ENCODE data around the gene TNFAIP2.

TNFAIP2 gene

GRCh38 chr14:103101963-103102688, 21.1 kb upstream of the TNFAIP2 start:
- Histone ChIP-seq H3K9me3 (ENCODE audit: control insufficient read depth, low read length) (no peaks in the 10 kb centered on the region), H3K4me3 (ENCODE audit: insufficient read depth, low read depth, low read length) (no peak overlapping the region), H3K27me3 (ENCODE audit: control insufficient read depth, insufficient read depth, low read length, poor library complexity, severe bottlenecking) (peaks cover 45% of the 10 kb centered on the region), H3K36me3 (ENCODE audit: control insufficient read depth, insufficient read depth, low read length) (no peaks in the 10 kb centered on the region), H3K27ac (ENCODE audit: insufficient read depth, low read depth, low read length, poor library complexity, severe bottlenecking) (no peak overlapping the region), H3K4me1 (ENCODE audit: control insufficient read depth, insufficient read depth, low read length) (peaks cover 28% of the 10 kb centered on the region)
- 92 to 93% methylated on average over 85 of the region's 85 CpGs for WGBS, 2 experiments

- Histone ChIP-seq H3K9me3 (ENCODE audit: control insufficient read depth, low read length) (no peaks in the 10 kb centered on the region), H3K4me3 (ENCODE audit: insufficient read depth, low read depth, low read length) (no peak overlapping the region), H3K27ac (ENCODE audit: insufficient read depth, low read depth, low read length, poor library complexity, severe bottlenecking) (no peak overlapping the region), H3K4me1 (ENCODE audit: control insufficient read depth, insufficient read depth, low read length) (peaks cover 28% of the 10 kb centered on the region), H3K36me3 (ENCODE audit: control insufficient read depth, insufficient read depth, low read length) (no peaks in the 10 kb centered on the region), H3K27me3 (ENCODE audit: control insufficient read depth, insufficient read depth, low read length, poor library complexity, severe bottlenecking) (peaks cover 45% of the 10 kb centered on the region)
- 89 to 91% methylated on average over 39 of the region's 39 CpGs for WGBS, 2 experiments
These were observed 20.5 kb upstream of the TNFAIP2 start for GRCh38 chr14:103102689-103103260.

- Histone ChIP-seq H3K4me3 (ENCODE audit: insufficient read depth, low read depth, low read length) (no peak overlapping the region), H3K27ac (ENCODE audit: insufficient read depth, low read depth, low read length, poor library complexity, severe bottlenecking) (no peak overlapping the region), H3K9me3 (ENCODE audit: control insufficient read depth, low read length) (no peaks in the 10 kb centered on the region), H3K4me1 (ENCODE audit: control insufficient read depth, insufficient read depth, low read length) (peaks cover 28% of the 10 kb centered on the region), H3K36me3 (ENCODE audit: control insufficient read depth, insufficient read depth, low read length) (no peaks in the 10 kb centered on the region), H3K27me3 (ENCODE audit: control insufficient read depth, insufficient read depth, low read length, poor library complexity, severe bottlenecking) (peaks cover 45% of the 10 kb centered on the region)
- 14 to 15% methylated on average over 68 of the region's 68 CpGs for WGBS, 2 experiments
These were observed 19.5 kb upstream of the TNFAIP2 start for GRCh38 chr14:103103461-103104388.

DNA sequence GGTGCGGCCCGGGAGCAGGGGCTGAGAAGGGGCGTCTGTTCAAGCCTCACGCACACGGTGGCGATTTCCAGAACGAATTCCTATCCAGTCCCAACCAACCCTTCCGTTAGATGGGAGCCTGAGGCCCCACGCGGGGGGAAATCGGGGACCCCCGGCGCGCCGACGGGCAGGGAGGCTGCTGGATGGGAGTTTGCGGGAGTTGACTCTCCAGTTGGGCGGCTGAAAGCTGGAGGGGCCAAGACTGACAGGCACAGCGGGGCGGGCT, 18.9 kb upstream of the TNFAIP2 start:
- Histone ChIP-seq H3K9me3 (ENCODE audit: control insufficient read depth, low read length) (no peaks in the 10 kb centered on the region), H3K4me1 (ENCODE audit: control insufficient read depth, insufficient read depth, low read length) (peaks cover 24% of the 10 kb centered on the region)
- WGBS, 2 experiments = 9 to 15% methylated on average over 20 of the region's 20 CpGs

DNA sequence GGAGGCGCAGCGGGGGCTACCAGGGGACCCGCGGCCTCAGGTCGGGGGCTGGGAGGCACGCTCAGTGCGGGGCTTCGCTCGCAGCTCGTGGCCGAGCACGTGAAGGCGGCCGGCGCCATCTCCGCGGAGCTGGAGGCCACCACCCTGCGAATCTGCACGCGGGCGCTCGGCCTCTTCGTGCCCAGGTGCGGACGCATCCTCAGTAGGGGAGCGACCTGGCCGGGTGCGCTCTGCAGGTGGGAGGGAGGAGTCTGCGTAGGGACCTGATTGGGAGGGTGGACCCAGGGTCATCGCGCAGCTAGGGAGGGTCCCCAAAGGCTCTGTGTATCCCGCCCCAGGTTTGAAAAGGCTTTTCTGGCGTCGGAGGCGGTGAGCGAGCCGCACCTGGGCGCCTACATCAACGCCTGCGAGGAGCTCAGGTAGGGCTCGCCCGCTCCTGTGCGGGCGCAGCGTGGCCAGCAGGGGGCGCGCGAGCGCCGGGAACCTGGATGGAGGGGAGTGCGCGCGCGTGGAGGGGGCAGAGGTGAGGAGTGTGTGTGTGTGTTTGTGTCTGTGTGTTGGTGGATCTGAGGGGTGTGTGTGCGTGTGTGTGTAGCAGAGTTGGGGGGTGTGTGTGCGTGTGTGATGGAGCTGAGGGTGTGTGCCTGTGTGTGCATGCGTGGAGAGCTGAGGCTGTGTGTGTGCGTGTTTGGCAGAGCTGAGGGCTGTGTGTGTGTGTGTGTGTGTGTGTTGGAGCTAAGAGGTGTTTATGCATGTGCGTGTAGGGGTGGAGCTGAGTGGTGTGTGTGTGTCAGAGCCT, 18.4 kb upstream of the TNFAIP2 start:
- Histone ChIP-seq H3K4me3 (ENCODE audit: insufficient read depth, low read depth, low read length) (peak overlapping the region; percentile 16), H3K4me1 (ENCODE audit: control insufficient read depth, insufficient read depth, low read length) (peaks cover 21% of the 10 kb centered on the region), H3K27me3 (ENCODE audit: control insufficient read depth, insufficient read depth, low read length, poor library complexity, severe bottlenecking) (peaks cover 48% of the 10 kb centered on the region), H3K36me3 (ENCODE audit: control insufficient read depth, insufficient read depth, low read length) (no peaks in the 10 kb centered on the region), H3K9me3 (ENCODE audit: control insufficient read depth, low read length) (no peaks in the 10 kb centered on the region), H3K27ac (ENCODE audit: insufficient read depth, low read depth, low read length, poor library complexity, severe bottlenecking) (no peak overlapping the region)
- 5 to 7% methylated on average over 59 of the region's 59 CpGs for WGBS, 2 experiments

More for the DNA sequence above, 18.9 kb upstream of the TNFAIP2 start:
- Histone ChIP-seq H3K27me3 (ENCODE audit: control insufficient read depth, insufficient read depth, low read length, poor library complexity, severe bottlenecking) (peaks cover 45% of the 10 kb centered on the region), H3K36me3 (ENCODE audit: control insufficient read depth, insufficient read depth, low read length) (no peaks in the 10 kb centered on the region), H3K27ac (ENCODE audit: insufficient read depth, low read depth, low read length, poor library complexity, severe bottlenecking) (no peak overlapping the region), H3K4me3 (ENCODE audit: insufficient read depth, low read depth, low read length) (peak overlapping the region; percentile 16)

DNA sequence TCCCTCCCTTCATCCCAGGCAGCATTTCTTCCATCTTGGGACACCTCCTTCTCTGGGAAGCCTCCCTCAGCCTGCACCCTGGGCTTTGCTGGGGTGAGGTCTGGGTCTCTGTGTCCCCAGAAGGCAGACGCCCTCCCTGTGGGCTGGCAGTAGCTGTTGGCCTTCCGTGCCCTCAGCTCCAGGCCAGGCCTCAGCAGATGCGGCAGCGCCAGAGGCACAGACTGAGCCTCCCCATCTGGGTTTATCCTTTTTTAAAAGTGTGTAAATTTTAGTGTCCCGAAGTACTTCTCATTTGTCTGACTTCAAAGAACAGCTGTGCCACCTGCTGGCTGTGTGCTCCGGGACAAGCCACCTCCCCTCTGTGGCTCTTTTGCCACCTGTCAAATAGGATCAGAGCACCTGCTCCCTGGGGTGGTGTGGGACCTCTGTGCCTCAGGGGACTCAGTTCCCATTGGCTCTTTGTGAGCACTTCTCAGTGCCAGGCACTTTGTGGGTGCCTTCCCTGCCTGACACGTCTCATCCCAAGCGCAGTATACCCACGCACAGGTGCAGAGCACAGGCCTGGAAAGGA, 17.6 kb upstream of the TNFAIP2 start:
- no peak overlapping the region for H3K27ac ChIP-seq (ENCODE audit: insufficient read depth, low read depth, low read length, poor library complexity, severe bottlenecking)
- H3K27me3 ChIP-seq (ENCODE audit: control insufficient read depth, insufficient read depth, low read length, poor library complexity, severe bottlenecking) = peaks cover 56% of the 10 kb centered on the region
- H3K9me3 ChIP-seq (ENCODE audit: control insufficient read depth, low read length) = no peaks in the 10 kb centered on the region
- no peaks in the 10 kb centered on the region for H3K36me3 ChIP-seq (ENCODE audit: control insufficient read depth, insufficient read depth, low read length)
- H3K4me3 ChIP-seq (ENCODE audit: insufficient read depth, low read depth, low read length) = no peak overlapping the region
- H3K4me1 ChIP-seq (ENCODE audit: control insufficient read depth, insufficient read depth, low read length) = peaks cover 23% of the 10 kb centered on the region
- 81 to 82% methylated on average over 9 of the region's 9 CpGs for WGBS, 2 experiments

DNA sequence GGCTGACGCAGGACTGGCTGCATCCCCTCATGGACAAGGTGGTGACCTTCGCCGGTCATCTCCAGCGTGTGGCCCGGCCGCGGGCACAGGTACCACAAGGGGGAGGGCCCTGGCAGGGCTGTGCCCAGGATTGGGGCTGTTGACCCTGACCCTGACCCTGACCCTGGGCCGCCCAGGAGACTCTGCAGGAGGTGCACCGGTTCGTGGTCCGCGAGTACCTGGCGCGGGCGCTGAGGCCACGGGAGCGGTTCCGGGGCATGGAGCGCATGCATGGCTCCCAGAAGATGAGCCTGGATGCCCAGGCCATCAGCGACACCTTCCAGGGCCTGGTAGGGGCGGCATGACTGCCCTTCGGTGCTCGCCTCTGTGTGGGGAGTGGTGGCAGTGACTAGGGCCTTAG, 15.8 kb upstream of the TNFAIP2 start:
- H3K4me1 ChIP-seq (ENCODE audit: control insufficient read depth, insufficient read depth, low read length) = peaks cover 41% of the 10 kb centered on the region
- no peak overlapping the region for H3K27ac ChIP-seq (ENCODE audit: insufficient read depth, low read depth, low read length, poor library complexity, severe bottlenecking)
- no peaks in the 10 kb centered on the region for H3K36me3 ChIP-seq (ENCODE audit: control insufficient read depth, insufficient read depth, low read length)
- H3K9me3 ChIP-seq (ENCODE audit: control insufficient read depth, low read length) = no peaks in the 10 kb centered on the region
- H3K27me3 ChIP-seq (ENCODE audit: control insufficient read depth, insufficient read depth, low read length, poor library complexity, severe bottlenecking) = peaks cover 52% of the 10 kb centered on the region
- H3K4me3 ChIP-seq (ENCODE audit: insufficient read depth, low read depth, low read length) = no peak overlapping the region
- 95% methylated on average over 23 of the region's 23 CpGs for WGBS, 2 experiments

DNA sequence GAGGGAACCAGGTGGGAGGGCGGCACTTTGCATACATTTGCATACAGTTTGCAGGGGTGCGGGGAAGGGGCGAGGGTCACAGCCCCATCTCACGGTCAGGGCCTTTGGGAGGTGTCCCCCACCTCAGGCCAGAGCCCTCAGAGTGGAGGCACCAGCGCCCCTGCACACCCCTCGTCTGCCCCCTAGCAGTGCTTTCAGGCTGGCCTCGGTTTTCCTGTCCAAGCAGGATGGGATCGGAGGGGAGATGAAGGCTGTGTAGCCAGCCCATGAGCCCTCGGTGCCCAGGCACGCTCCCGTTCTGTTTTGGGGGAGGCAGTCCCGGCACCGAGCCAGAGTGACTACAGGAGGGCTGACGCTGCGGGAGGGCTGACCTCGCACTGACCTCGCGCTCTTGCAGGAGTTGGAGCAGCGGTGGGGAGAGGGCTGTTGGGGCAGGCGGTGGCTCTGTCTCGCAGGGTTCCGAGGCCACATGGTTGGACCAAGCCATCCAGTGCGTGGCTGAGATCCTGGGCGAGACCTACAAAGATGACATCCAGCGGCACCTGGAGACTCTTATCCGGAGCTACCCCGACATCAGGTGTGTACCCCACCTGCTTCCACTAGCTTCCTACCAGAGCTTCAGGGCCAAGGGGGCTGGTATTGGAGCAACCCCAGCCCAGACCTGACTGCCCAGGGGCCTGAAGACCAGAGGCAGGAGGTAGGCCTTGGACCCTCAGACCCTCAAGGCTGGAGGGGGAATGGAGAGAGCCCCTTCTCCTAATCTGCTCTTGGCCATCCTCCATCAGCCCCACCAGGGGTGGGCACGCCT, 15.1 kb upstream of the TNFAIP2 start:
- no peaks in the 10 kb centered on the region for H3K9me3 ChIP-seq (ENCODE audit: control insufficient read depth, low read length)
- peaks cover 45% of the 10 kb centered on the region for H3K27me3 ChIP-seq (ENCODE audit: control insufficient read depth, insufficient read depth, low read length, poor library complexity, severe bottlenecking)
- H3K4me1 ChIP-seq (ENCODE audit: control insufficient read depth, insufficient read depth, low read length) = peaks cover 43% of the 10 kb centered on the region
- no peak overlapping the region for H3K27ac ChIP-seq (ENCODE audit: insufficient read depth, low read depth, low read length, poor library complexity, severe bottlenecking)
- 61 to 62% methylated on average over 28 of the region's 28 CpGs for WGBS, 2 experiments
- no peak overlapping the region for H3K4me3 ChIP-seq (ENCODE audit: insufficient read depth, low read depth, low read length)
- H3K36me3 ChIP-seq (ENCODE audit: control insufficient read depth, insufficient read depth, low read length) = no peaks in the 10 kb centered on the region

GRCh38 chr14:103108749-103109207, 14.5 kb upstream of the TNFAIP2 start:
- Histone ChIP-seq H3K36me3 (ENCODE audit: control insufficient read depth, insufficient read depth, low read length) (no peaks in the 10 kb centered on the region), H3K27ac (ENCODE audit: insufficient read depth, low read depth, low read length, poor library complexity, severe bottlenecking) (no peak overlapping the region), H3K4me3 (ENCODE audit: insufficient read depth, low read depth, low read length) (no peak overlapping the region), H3K27me3 (ENCODE audit: control insufficient read depth, insufficient read depth, low read length, poor library complexity, severe bottlenecking) (peaks cover 39% of the 10 kb centered on the region), H3K4me1 (ENCODE audit: control insufficient read depth, insufficient read depth, low read length) (peaks cover 38% of the 10 kb centered on the region), H3K9me3 (ENCODE audit: control insufficient read depth, low read length) (no peaks in the 10 kb centered on the region)
- 32 to 40% methylated on average over 7 to 8 of the region's 9 CpGs for WGBS, 2 experiments

Measured in ectodermal cell (in vitro differentiated cells).